HepG2 (cell line): Measurements from ENCODE around the gene MTFR1L. TPM values are rescaled to one million over a fixed set of nuclear protein-coding genes. Genes with fewer than 3 reads are reported as not detected.
A peak's percentile ranks its signal among the peaks of the same experiment; 100 is the strongest.

Source experiments
- GABPA ChIP-seq, 2 experiments: IDR thresholded peaks; 2 replicates each; pipeline ENCODE4 v1.6.1; 2011 to 2016; ENCODE audit warnings: low read depth in 2 of 2, low read length in 1 of 2, missing biosample characterization in 1 of 2, missing genetic modification characterization in 1 of 2
- HOXA3 ChIP-seq: sonication (generic); formaldehyde crosslinking; IDR thresholded peaks from 2 replicates; pipeline ENCODE4 v1.5.0; 2020; ENCODE audit warnings: missing genetic modification reagents
- JUND ChIP-seq: sonication (generic); formaldehyde crosslinking; IDR thresholded peaks from 2 replicates; pipeline ENCODE4 v1.8.0; 2022; ENCODE audit warnings: mild to moderate bottlenecking, missing genetic modification reagents
- KLF15 ChIP-seq: sonication (generic); formaldehyde crosslinking; IDR thresholded peaks from 2 replicates; pipeline ENCODE4 v1.8.1; 2023; ENCODE audit warnings: borderline replicate concordance, mild to moderate bottlenecking, inconsistent platforms, missing genetic modification reagents, mixed read lengths
- SCMH1 ChIP-seq: sonication (generic); formaldehyde crosslinking; IDR thresholded peaks from 2 replicates; pipeline ENCODE4 v1.9.0; 2021; ENCODE audit warnings: missing genetic modification reagents, mild to moderate bottlenecking, borderline replicate concordance
- SRSF9 ChIP-seq: fragments of 200-400 bp; formaldehyde crosslinking; IDR thresholded peaks from 2 replicates; pipeline ENCODE4 v1.6.1; 2018; ENCODE audit warnings: borderline replicate concordance, mild to moderate bottlenecking, low read depth, low read length; ENCODE audit not compliant: insufficient read depth, poor library complexity, severe bottlenecking
- TAF15 ChIP-seq: fragments of 200-400 bp; formaldehyde crosslinking; IDR thresholded peaks from one replicate; pipeline ENCODE4 v1.6.1; 2018; ENCODE audit warnings: mild to moderate bottlenecking, low read depth, low read length; ENCODE audit not compliant: poor library complexity, severe bottlenecking
- ZNF501 ChIP-seq: sonication (generic); formaldehyde crosslinking; IDR thresholded peaks from 2 replicates; pipeline ENCODE4 v1.5.1; 2020; ENCODE audit warnings: mild to moderate bottlenecking, moderate library complexity, missing genetic modification reagents
- ZNF546 ChIP-seq: sonication (generic); formaldehyde crosslinking; conservative IDR thresholded peaks from 2 replicates; pipeline ENCODE4 v1.8.1; 2023; ENCODE audit warnings: mild to moderate bottlenecking, missing genetic modification reagents
- ZNF556 ChIP-seq: sonication (generic); formaldehyde crosslinking; IDR thresholded peaks from 2 replicates; pipeline ENCODE4 v1.4.0; 2020; ENCODE audit warnings: mild to moderate bottlenecking, missing genetic modification reagents, borderline replicate concordance
- ZNF557 ChIP-seq: sonication (generic); formaldehyde crosslinking; IDR thresholded peaks from 2 replicates; pipeline ENCODE4 v1.4.0; 2020; ENCODE audit warnings: missing genetic modification reagents
- ZNF747 ChIP-seq: sonication (generic); formaldehyde crosslinking; IDR thresholded peaks from 2 replicates; pipeline ENCODE4 v1.8.1; 2023; ENCODE audit warnings: missing genetic modification reagents, mild to moderate bottlenecking, borderline replicate concordance
- polyA plus RNA-seq, 8 experiments: library from polyadenylated mRNA; depleted of rRNA in 3 of 8; stranded (reverse) in 7 of 8; unstranded in 1 of 8; fragments of >200 nt; fragmentation: Illumina TruSeq in 4 of 8; extraction: Trizol in 4 of 8; gene quantifications; 2 replicates each; pipeline versions ENCODE4 v1.2.1 to v1.2.3, GENCODE V29; 2011 to 2016; ENCODE audit warnings: low read depth in 4 of 8, missing spikeins in 1 of 8, mixed read lengths in 1 of 8; ENCODE audit not compliant: insufficient read depth in 1 of 8
- total RNA-seq, 5 experiments: library from RNA; depleted of rRNA; stranded (reverse); fragments of >200 nt; fragmentation: Illumina TruSeq; extraction: Trizol; gene quantifications; 2 replicates each; pipeline ENCODE4 v1.2.3, GENCODE V29; 2016; ENCODE audit warnings: low read depth in 1 of 5
- TF ChIP-seq, protein P1 (sequence below): sonication (generic); formaldehyde crosslinking; IDR thresholded peaks from 2 replicates; pipeline ENCODE4 v1.5.1; 2020; ENCODE audit warnings: mild to moderate bottlenecking, missing genetic modification reagents, moderate library complexity
- TF ChIP-seq, protein P2 (sequence below): sonication (generic); formaldehyde crosslinking; IDR thresholded peaks from 2 replicates; pipeline ENCODE4 v1.5.0; 2020; ENCODE audit warnings: missing genetic modification reagents
- TF ChIP-seq, protein P3 (sequence below): sonication (generic); formaldehyde crosslinking; IDR thresholded peaks from 2 replicates; pipeline ENCODE4 v1.4.0; 2020; ENCODE audit warnings: missing genetic modification reagents
- TF ChIP-seq, protein P4 (sequence below): sonication (generic); formaldehyde crosslinking; conservative IDR thresholded peaks from 2 replicates; pipeline ENCODE4 v1.4.0; 2020; ENCODE audit warnings: mild to moderate bottlenecking, missing genetic modification reagents, moderate library complexity
- TF ChIP-seq, protein P5 (sequence below): sonication (generic); formaldehyde crosslinking; IDR thresholded peaks from 2 replicates; pipeline ENCODE4 v1.4.0; 2020; ENCODE audit warnings: missing genetic modification reagents

The MTFR1L gene
- total and polyA plus RNA-seq, 2 of the 13 experiments (the other 11 are each of a cell fraction or from before 2014, with no cell fraction given), result 38.0 to 55.7 TPM

DNA sequence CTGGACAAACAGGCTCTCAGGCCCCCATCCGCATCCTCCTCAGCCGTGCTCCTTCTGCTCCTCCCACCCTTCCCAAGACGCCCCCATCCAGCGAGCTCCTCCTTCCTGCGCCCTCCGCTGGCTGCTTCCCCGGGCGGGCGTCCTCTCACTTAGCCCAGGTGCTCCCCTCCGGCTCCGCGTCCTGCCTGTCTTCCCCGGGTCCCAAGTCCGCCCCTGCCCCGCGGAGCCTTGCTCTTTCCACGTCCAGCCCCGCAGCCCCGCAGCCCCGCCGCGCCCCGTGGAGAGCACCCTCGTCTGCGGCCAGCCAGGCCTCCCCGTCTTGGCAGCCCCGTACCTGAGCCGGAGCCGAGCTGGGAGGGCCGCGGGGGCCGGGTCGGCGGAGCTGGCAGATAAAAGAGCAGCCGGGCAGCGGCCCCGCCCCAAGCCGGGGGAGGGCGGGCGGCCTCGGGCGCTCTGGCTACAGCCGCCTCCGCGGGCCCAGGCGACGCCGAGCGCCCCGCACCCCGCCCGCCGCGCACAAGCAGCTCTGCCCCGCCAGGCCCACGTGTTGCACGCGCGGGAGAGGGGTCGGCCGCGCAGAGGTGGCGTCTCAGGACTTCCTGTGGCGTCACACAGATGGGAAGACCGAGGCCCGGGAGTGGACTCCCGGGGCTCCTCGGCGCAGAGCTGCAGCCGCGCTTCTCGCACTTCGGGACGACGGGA lies 55.6 kb downstream of the MTFR1L start, which contains the start of gene PAQR7 (continued):
- TF ChIP-seq, protein P1, sequence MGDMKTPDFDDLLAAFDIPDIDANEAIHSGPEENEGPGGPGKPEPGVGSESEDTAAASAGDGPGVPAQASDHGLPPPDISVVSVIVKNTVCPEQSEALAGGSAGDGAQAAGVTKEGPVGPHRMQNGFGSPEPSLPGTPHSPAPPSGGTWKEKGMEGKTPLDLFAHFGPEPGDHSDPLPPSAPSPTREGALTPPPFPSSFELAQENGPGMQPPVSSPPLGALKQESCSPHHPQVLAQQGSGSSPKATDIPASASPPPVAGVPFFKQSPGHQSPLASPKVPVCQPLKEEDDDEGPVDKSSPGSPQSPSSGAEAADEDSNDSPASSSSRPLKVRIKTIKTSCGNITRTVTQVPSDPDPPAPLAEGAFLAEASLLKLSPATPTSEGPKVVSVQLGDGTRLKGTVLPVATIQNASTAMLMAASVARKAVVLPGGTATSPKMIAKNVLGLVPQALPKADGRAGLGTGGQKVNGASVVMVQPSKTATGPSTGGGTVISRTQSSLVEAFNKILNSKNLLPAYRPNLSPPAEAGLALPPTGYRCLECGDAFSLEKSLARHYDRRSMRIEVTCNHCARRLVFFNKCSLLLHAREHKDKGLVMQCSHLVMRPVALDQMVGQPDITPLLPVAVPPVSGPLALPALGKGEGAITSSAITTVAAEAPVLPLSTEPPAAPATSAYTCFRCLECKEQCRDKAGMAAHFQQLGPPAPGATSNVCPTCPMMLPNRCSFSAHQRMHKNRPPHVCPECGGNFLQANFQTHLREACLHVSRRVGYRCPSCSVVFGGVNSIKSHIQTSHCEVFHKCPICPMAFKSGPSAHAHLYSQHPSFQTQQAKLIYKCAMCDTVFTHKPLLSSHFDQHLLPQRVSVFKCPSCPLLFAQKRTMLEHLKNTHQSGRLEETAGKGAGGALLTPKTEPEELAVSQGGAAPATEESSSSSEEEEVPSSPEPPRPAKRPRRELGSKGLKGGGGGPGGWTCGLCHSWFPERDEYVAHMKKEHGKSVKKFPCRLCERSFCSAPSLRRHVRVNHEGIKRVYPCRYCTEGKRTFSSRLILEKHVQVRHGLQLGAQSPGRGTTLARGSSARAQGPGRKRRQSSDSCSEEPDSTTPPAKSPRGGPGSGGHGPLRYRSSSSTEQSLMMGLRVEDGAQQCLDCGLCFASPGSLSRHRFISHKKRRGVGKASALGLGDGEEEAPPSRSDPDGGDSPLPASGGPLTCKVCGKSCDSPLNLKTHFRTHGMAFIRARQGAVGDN (CRISPR knock-in tag), result peak; percentile 97
- TF ChIP-seq JUND, result no peak; the same call in 1 of the 2 replicates
- TF ChIP-seq, protein P2, sequence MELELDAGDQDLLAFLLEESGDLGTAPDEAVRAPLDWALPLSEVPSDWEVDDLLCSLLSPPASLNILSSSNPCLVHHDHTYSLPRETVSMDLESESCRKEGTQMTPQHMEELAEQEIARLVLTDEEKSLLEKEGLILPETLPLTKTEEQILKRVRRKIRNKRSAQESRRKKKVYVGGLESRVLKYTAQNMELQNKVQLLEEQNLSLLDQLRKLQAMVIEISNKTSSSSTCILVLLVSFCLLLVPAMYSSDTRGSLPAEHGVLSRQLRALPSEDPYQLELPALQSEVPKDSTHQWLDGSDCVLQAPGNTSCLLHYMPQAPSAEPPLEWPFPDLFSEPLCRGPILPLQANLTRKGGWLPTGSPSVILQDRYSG, result peak; percentile 86
- no peak for TF ChIP-seq ZNF556 (CRISPR knock-in tag)
- TF ChIP-seq, protein P3, sequence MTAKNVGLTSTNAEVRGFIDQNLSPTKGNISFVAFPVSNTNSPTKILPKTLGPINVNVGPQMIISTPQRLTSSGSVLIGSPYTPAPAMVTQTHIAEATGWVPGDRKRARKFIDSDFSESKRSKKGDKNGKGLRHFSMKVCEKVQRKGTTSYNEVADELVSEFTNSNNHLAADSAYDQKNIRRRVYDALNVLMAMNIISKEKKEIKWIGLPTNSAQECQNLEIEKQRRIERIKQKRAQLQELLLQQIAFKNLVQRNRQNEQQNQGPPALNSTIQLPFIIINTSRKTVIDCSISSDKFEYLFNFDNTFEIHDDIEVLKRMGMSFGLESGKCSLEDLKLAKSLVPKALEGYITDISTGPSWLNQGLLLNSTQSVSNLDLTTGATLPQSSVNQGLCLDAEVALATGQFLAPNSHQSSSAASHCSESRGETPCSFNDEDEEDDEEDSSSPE (CRISPR knock-in tag), result peak; percentile 95
- TF ChIP-seq ZNF747, result peak; percentile 88; the same call in 1 of the 2 replicates
- 0 out of 2 replicates have a peak, but pooled peaks have one; percentile 26 for TF ChIP-seq ZNF557 (CRISPR knock-in tag)
- no peak for TF ChIP-seq TAF15
- peak; percentile 3; the same call in 1 of the 2 replicates for TF ChIP-seq ZNF501 (CRISPR knock-in tag)
- no peak for TF ChIP-seq SRSF9
- TF ChIP-seq, protein P4, sequence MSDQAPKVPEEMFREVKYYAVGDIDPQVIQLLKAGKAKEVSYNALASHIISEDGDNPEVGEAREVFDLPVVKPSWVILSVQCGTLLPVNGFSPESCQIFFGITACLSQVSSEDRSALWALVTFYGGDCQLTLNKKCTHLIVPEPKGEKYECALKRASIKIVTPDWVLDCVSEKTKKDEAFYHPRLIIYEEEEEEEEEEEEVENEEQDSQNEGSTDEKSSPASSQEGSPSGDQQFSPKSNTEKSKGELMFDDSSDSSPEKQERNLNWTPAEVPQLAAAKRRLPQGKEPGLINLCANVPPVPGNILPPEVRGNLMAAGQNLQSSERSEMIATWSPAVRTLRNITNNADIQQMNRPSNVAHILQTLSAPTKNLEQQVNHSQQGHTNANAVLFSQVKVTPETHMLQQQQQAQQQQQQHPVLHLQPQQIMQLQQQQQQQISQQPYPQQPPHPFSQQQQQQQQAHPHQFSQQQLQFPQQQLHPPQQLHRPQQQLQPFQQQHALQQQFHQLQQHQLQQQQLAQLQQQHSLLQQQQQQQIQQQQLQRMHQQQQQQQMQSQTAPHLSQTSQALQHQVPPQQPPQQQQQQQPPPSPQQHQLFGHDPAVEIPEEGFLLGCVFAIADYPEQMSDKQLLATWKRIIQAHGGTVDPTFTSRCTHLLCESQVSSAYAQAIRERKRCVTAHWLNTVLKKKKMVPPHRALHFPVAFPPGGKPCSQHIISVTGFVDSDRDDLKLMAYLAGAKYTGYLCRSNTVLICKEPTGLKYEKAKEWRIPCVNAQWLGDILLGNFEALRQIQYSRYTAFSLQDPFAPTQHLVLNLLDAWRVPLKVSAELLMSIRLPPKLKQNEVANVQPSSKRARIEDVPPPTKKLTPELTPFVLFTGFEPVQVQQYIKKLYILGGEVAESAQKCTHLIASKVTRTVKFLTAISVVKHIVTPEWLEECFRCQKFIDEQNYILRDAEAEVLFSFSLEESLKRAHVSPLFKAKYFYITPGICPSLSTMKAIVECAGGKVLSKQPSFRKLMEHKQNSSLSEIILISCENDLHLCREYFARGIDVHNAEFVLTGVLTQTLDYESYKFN (CRISPR knock-in tag), result no peak; the same call in 1 of the 2 replicates
- peak; percentile 94 for TF ChIP-seq ZNF546 (CRISPR knock-in tag)
- TF ChIP-seq KLF15 (CRISPR knock-in tag), result 0 out of 2 replicates have a peak, but pooled peaks have one; percentile 73
- peak; percentile 56 for TF ChIP-seq GABPA (IDR thresholded peaks at IDR 0.05; ENCODE audit: low read depth, low read length)
- peak; percentile 62; the same call in 1 of the 2 replicates for TF ChIP-seq GABPA (CRISPR knock-in tag; IDR thresholded peaks at IDR 0.05; ENCODE audit: low read depth)
- TF ChIP-seq, protein P5, sequence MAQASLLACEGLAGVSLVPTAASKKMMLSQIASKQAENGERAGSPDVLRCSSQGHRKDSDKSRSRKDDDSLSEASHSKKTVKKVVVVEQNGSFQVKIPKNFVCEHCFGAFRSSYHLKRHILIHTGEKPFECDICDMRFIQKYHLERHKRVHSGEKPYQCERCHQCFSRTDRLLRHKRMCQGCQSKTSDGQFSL (CRISPR knock-in tag), result no peak
- TF ChIP-seq HOXA3 (CRISPR knock-in tag), result peak; percentile 96
- TF ChIP-seq SCMH1, result no peak
